ENCODE data around the gene PFKFB4. TPM values are rescaled to one million over a fixed set of nuclear protein-coding genes. Genes with fewer than 3 reads are reported as not detected.

PFKFB4 gene
- total RNA-seq, 4 donors from 2014 or later: 14.0 to 131 (median 74.5) TPM

- TF ChIP-seq POLR2A (IDR thresholded peaks at IDR 0.05): no peak
- no peak for TF ChIP-seq CTCF (IDR thresholded peaks at IDR 0.05)
- no peaks in the 10 kb centered on the region for H3K27me3 ChIP-seq
- peaks cover 0 to 4% (median 0%) of the 10 kb centered on the region in 3 donors for H3K36me3 ChIP-seq
- no peak for DNase-seq
- no peak overlapping the region for H3K27ac ChIP-seq
- H3K4me1 ChIP-seq: no peaks in the 10 kb centered on the region
- no peak overlapping the region for H3K4me3 ChIP-seq
- no peaks in the 10 kb centered on the region for H3K9me3 ChIP-seq
Measured at GRCh38 chr3:48514431-48515227, 42.0 kb downstream of the PFKFB4 start.

- Histone ChIP-seq H3K9me3 (no peaks in the 10 kb centered on the region), H3K4me1 (no peaks in the 10 kb centered on the region), H3K36me3 (no peaks in the 10 kb centered on the region), H3K27ac (no peak overlapping the region), H3K4me3 (no peak overlapping the region), H3K27me3 (no peaks in the 10 kb centered on the region)
- TF ChIP-seq CTCF (IDR thresholded peaks at IDR 0.05) (no peak), POLR2A (IDR thresholded peaks at IDR 0.05) (no peak)
- DNase-seq: no peak
Measured at GRCh38 chr3:48511551-48511950, 45.1 kb downstream of the PFKFB4 start.

GRCh38 chr3:48507256-48508061 is 49.1 kb downstream of the PFKFB4 start:
- no peak overlapping the region for H3K4me3 ChIP-seq
- no peaks in the 10 kb centered on the region for H3K9me3 ChIP-seq
- H3K36me3 ChIP-seq: no peaks in the 10 kb centered on the region
- H3K4me1 ChIP-seq: peaks cover 0 to 12% (median 7%) of the 10 kb centered on the region in 4 donors
- no peak overlapping the region for H3K27ac ChIP-seq
- TF ChIP-seq CTCF (IDR thresholded peaks at IDR 0.05): peak; percentile 30 to 71 (median 64)
- no peak for TF ChIP-seq POLR2A (IDR thresholded peaks at IDR 0.05)
- DNase-seq: peak; percentile 71 to 88 (median 78)
- H3K27me3 ChIP-seq: no peaks in the 10 kb centered on the region

GRCh38 chr3:48505968-48506504 is 50.6 kb downstream of the PFKFB4 start:
- H3K4me1 ChIP-seq: peaks cover 0 to 12% (median 7%) of the 10 kb centered on the region in 4 donors
- no peaks in the 10 kb centered on the region for H3K27me3 ChIP-seq
- no peak overlapping the region for H3K27ac ChIP-seq
- DNase-seq: no peak
- no peaks in the 10 kb centered on the region for H3K9me3 ChIP-seq
- no peak for TF ChIP-seq CTCF (IDR thresholded peaks at IDR 0.05)
- TF ChIP-seq POLR2A (IDR thresholded peaks at IDR 0.05): no peak
- no peaks in the 10 kb centered on the region for H3K36me3 ChIP-seq
- H3K4me3 ChIP-seq: no peak overlapping the region

- no peaks in the 10 kb centered on the region for H3K9me3 ChIP-seq
- H3K27ac ChIP-seq: peak overlapping the region in 3 of 4 donors; percentile 85 to 94 (median 92)
- no peak for TF ChIP-seq CTCF (IDR thresholded peaks at IDR 0.05)
- TF ChIP-seq POLR2A (IDR thresholded peaks at IDR 0.05): no peak
- no peaks in the 10 kb centered on the region for H3K36me3 ChIP-seq
- peaks cover 0 to 12% (median 7%) of the 10 kb centered on the region in 4 donors for H3K4me1 ChIP-seq
- no peaks in the 10 kb centered on the region for H3K27me3 ChIP-seq
- no peak for DNase-seq
- H3K4me3 ChIP-seq: no peak overlapping the region
Measured at GRCh38 chr3:48505146-48505545, 51.5 kb downstream of the PFKFB4 start.
